ENCODE data around the gene ZSCAN5C.
"Not testable (repeated sequence)": the region's sequence is repeated elsewhere in the genome, so short reads cannot be mapped to it uniquely, and the experiment has no call there.

Gene ZSCAN5C

DNA sequence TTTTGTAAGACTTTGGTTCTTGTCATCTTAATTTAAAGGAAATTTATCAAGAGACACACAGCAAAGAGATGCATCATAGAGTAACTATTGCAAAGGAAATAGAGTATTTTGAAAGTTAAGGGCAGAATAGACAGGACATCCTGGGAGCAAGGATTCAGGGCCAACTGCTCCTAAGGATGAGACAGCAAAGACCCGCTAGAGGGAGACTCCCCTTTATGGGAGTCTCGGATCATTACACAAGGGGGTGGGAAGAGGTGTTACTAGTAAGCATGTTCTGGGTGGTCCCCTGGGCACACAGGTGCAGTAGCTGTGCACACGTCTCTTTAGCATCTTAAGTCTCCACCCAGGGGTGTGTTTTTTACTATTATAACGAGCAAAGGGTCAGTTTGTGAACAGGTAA is 9.6 kb downstream of the ZSCAN5C start:
- ATAC-seq (ENCODE audit: low read depth) (no peak), DNase-seq (ENCODE audit: low spot score in 2 of 2) (no peak)
- Mint-ChIP-seq H3K4me3 (no peak overlapping the region), H3K36me3 (no peaks in the 10 kb centered on the region), H3K27ac (no peak overlapping the region), H3K27me3 (peaks cover 7% of the 10 kb centered on the region), H3K4me1 (no peaks in the 10 kb centered on the region), H3K9me3 (no peaks in the 10 kb centered on the region)

DNA sequence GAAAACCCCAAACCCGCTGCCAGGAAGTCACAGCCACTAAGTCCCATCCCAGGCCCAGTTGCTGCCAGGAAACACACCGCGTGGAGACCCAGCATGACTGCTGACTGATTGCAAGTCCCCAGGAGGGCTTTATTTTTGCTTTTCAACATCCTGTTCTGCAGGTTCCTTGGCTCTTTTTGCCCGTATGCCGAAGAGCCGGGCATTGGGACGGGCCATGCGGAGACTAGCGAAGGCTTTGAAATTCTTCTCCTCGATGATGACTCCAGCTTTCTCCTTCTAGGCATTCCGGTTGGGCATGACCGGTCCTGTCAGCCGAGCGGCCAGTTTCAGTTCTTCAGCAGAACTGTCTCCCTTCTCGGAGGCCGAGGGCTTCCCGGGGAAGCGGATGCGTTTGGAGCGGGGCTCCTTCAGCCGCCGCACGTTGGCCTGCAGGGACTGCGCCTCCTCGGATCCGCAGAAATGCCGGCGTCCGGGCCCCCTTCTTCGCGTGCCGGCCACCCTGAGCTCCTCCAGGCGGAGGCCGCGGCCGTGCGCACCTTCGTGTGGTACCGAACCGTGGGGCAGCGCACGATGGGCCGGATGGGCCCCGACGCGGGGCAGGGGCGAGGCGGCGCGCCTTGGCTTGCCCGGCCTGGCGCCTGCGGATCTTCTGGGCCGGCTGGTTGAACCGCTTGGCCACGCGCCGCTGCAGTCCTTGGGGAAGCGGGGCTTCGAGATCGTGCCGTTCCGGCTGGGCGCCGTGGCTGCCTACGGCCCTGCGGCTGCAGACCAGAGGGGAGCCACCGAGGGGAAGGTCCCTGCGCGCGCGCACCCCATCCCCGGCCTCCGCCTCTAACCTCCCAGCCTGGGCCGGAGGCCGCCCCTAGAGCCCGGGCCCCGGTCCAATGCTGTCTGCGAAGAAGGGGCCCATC is 15.2 kb downstream of the ZSCAN5C start:
- H3K36me3 Mint-ChIP-seq, result peaks cover 9% of the 10 kb centered on the region
- no peaks in the 10 kb centered on the region for H3K9me3 Mint-ChIP-seq
- no peak overlapping the region for H3K27ac Mint-ChIP-seq
- H3K27me3 Mint-ChIP-seq, result peaks cover 7% of the 10 kb centered on the region
- peak overlapping the region; percentile 3 for H3K4me3 Mint-ChIP-seq
- peaks cover 2% of the 10 kb centered on the region for H3K4me1 Mint-ChIP-seq
- ATAC-seq (ENCODE audit: low read depth) (no peak), DNase-seq (ENCODE audit: low spot score in 2 of 2) (no peak)

DNA sequence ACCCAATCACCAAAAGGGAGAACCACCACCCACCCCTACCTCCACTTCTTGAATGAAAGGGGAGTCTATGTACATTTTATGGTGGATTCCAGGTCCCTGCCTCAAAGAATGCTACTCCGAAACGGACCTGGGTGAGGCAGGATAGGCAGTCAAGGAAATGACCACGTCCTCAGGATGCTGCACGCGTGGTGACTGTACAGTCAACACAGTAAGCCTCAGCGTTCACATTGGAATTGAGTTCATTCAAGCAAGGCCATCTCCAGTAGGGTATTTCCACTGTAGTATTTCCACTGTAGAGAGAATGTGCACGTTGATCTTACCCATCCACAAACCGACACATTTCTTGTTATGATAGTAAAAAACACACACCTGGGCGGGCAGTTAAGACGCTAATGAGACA is 16.9 kb downstream of the ZSCAN5C start:
- DNase-seq (ENCODE audit: low spot score in 2 of 2) (no peak), ATAC-seq (ENCODE audit: low read depth) (no peak)
- no peak overlapping the region for H3K4me3 Mint-ChIP-seq
- H3K27me3 Mint-ChIP-seq, result peaks cover 7% of the 10 kb centered on the region
- peaks cover 18% of the 10 kb centered on the region for H3K36me3 Mint-ChIP-seq
- peaks cover 2% of the 10 kb centered on the region for H3K4me1 Mint-ChIP-seq
- no peaks in the 10 kb centered on the region for H3K9me3 Mint-ChIP-seq
- H3K27ac Mint-ChIP-seq, result no peak overlapping the region

DNA sequence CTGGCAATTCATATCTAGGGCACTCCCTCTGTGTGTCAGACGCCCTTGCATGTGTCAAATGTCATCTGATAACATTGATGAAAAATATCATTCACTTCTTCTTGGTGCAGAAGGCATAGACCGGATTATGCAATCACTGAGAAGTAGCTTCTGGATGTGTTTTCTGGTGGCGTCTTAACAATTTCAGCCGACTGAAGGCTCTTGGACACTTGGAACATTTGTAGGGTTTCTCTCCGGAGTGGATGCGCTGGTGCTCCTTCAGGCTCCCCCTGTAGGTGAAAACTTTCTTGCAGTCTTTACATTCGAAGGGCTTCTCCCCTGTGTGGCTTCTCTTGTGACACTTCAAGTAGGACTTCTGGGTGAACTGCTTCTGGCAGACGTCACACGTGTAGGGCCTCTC is 19.4 kb downstream of the ZSCAN5C start:
- not testable (repeated sequence) for H3K4me3 Mint-ChIP-seq; H3K4me1 Mint-ChIP-seq; H3K27ac Mint-ChIP-seq; H3K9me3 Mint-ChIP-seq; ATAC-seq (ENCODE audit: low read depth); DNase-seq (ENCODE audit: low spot score in 2 of 2); H3K27me3 Mint-ChIP-seq
- peaks cover 18% of the 10 kb centered on the region for H3K36me3 Mint-ChIP-seq

DNA sequence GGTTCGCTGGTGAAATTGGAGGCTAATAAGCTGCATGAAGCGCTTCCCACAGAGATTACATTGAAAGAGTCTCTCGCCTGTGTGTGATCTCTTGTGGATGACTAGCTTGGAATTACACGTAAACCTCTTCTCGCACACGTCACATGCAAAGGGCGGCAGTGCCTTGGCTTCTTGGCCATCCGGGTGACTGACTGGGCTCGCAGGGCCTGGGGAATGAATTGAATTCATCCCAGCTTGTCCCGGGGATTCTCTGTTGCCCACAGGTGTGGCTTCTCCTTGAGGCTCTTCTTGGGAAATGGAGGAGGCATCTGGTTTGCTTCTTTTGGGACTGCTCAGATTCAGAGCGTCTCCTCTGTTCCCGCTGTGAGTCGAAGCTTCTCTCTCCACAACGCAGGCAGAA is 19.8 kb downstream of the ZSCAN5C start:
- Mint-ChIP-seq H3K36me3 (peaks cover 18% of the 10 kb centered on the region), H3K9me3 (no peaks in the 10 kb centered on the region), H3K4me1 (peaks cover 2% of the 10 kb centered on the region), H3K27ac (no peak overlapping the region), H3K4me3 (no peak overlapping the region), H3K27me3 (peaks cover 3% of the 10 kb centered on the region)
- ATAC-seq (ENCODE audit: low read depth), result no peak
- no peak for DNase-seq (ENCODE audit: low spot score in 2 of 2)

DNA sequence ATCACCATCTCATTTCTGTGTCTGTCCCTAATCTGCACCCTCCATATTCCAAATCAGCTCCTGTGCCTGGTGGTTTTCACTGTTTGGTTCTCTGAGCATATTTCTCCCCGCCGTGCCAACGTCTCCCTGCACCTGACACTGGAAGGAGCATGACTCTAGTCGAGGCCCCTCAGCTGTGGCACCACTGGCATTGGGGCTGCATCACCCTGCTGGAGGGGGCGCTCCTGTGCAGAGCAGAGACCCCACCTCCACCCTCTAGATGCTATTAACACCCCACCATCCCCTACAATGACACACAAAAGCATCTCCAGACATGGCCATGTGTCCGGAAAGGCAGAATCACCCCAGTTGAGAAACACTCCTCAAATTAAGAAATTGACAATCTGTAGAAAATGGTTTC is 20.8 kb downstream of the ZSCAN5C start:
- H3K4me1 Mint-ChIP-seq, result peaks cover 2% of the 10 kb centered on the region
- no peak overlapping the region for H3K27ac Mint-ChIP-seq
- no peak for DNase-seq (ENCODE audit: low spot score in 2 of 2)
- H3K9me3 Mint-ChIP-seq, result no peaks in the 10 kb centered on the region
- no peak for ATAC-seq (ENCODE audit: low read depth)
- peaks cover 2% of the 10 kb centered on the region for H3K27me3 Mint-ChIP-seq
- peaks cover 18% of the 10 kb centered on the region for H3K36me3 Mint-ChIP-seq
- no peak overlapping the region for H3K4me3 Mint-ChIP-seq

DNA sequence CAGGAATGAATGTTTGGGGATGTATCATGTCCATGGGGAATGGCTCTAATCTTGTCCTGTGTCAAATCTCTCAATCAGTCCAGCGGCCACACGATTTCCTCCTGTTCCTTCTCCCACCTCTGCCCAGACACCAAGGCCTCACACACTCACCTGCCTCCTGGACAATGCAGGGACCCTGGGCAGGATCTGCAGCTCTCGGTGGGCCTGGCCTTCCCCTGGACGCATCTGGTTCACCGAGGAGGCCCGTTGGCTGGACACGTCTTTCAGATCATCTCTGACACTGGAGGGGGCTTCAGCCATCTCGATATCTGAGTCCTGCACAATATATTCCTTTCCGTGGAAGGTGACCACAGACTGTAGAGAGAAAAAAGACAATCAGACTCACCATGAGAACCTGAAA is 21.4 kb downstream of the ZSCAN5C start:
- DNase-seq (ENCODE audit: low spot score in 2 of 2), result no peak
- H3K27me3 Mint-ChIP-seq, result no peaks in the 10 kb centered on the region
- H3K9me3 Mint-ChIP-seq, result no peaks in the 10 kb centered on the region
- H3K27ac Mint-ChIP-seq, result no peak overlapping the region
- H3K4me3 Mint-ChIP-seq, result no peak overlapping the region
- no peak for ATAC-seq (ENCODE audit: low read depth)
- H3K36me3 Mint-ChIP-seq, result peaks cover 18% of the 10 kb centered on the region
- H3K4me1 Mint-ChIP-seq, result no peaks in the 10 kb centered on the region

DNA sequence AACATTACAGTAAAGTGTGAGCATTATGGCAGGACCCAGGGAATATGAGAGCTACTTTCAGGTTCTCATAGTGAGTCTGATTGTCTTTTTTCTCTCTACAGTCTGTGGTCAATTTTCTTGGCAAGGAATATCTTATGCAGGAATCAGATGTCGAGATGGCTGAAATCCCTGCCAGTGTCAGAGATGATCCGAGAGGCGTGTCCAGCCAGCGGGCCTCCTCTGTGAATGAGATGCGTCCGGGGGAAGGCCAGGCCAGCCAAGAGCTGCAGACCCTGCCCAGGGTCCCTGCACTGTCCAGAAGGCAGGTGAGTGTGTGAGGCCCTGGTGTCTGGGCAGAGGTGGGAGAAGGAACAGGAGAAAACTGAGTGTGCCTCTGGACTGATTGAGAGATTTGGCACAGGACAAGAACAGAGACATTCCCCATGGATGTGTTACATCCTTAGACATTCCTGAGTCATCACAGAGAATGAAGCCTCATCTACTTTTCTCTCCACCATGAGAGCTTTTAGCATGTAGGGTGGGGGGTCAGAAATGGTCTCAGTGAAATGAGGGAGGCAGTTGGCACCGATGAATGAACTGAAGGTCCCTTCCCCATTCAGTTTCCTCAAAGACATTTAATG is 43.2 kb downstream of the ZSCAN5C start:
- Mint-ChIP-seq H3K27ac (no peak overlapping the region), H3K4me1 (no peaks in the 10 kb centered on the region), H3K27me3 (no peaks in the 10 kb centered on the region), H3K36me3 (no peaks in the 10 kb centered on the region), H3K4me3 (no peak overlapping the region), H3K9me3 (no peaks in the 10 kb centered on the region)
- ATAC-seq (ENCODE audit: low read depth), result no peak
- DNase-seq (ENCODE audit: low spot score in 2 of 2), result no peak

DNA sequence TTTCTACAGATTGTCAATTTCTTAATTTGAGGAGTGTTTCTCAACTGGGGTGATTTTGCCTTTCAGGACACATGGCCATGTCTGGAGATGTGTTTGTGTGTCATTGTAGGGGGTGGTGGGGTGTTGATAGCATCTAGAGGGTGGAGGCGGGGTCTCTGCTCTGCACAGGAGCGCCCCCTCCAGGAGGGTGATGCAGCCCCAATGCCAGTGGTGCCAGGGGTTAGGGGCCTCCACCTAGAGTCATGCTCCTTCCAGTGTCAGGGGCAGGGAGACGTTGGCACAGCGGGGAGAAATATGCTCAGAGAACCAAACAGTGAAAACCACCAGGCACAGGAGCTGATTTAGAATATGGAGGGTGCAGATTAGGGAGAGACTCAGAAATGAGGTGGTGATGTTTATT is 43.7 kb downstream of the ZSCAN5C start:
- ATAC-seq (ENCODE audit: low read depth); H3K4me1 Mint-ChIP-seq; H3K27me3 Mint-ChIP-seq; H3K27ac Mint-ChIP-seq; H3K4me3 Mint-ChIP-seq; H3K9me3 Mint-ChIP-seq; H3K36me3 Mint-ChIP-seq; DNase-seq (ENCODE audit: low spot score in 2 of 2): not testable (repeated sequence)

DNA sequence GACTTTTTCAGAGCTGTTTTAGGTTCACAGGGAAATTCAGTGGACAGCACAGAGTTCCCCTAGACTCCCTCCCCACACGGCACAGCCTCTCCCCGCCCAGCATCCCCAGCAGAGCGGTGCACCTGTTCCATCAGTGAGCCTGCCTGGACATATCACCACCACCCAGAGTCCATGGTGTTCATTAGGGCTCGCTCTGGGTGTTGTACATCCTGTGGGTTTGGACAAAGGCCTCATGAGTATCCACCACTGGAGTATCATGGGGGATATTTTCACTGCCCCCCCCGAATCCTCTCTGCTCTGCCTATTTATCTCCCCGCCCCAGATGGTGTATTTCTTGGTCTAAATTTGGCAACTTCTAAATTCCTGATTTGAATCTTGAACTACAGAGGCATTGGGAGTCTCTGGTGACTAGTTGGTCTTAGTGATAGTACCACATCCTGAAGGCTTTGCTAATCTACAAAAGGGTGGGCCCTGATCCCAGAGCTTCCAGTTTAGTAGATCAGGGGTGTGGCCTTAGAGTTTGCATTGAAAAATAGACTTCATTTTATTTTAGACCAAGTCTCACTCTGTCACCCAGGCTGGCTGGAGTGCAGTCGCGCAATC is 46.8 kb downstream of the ZSCAN5C start:
- H3K4me1 Mint-ChIP-seq; H3K27ac Mint-ChIP-seq; DNase-seq (ENCODE audit: low spot score in 2 of 2); H3K27me3 Mint-ChIP-seq; ATAC-seq (ENCODE audit: low read depth); H3K4me3 Mint-ChIP-seq; H3K9me3 Mint-ChIP-seq; H3K36me3 Mint-ChIP-seq: not testable (repeated sequence)

DNA sequence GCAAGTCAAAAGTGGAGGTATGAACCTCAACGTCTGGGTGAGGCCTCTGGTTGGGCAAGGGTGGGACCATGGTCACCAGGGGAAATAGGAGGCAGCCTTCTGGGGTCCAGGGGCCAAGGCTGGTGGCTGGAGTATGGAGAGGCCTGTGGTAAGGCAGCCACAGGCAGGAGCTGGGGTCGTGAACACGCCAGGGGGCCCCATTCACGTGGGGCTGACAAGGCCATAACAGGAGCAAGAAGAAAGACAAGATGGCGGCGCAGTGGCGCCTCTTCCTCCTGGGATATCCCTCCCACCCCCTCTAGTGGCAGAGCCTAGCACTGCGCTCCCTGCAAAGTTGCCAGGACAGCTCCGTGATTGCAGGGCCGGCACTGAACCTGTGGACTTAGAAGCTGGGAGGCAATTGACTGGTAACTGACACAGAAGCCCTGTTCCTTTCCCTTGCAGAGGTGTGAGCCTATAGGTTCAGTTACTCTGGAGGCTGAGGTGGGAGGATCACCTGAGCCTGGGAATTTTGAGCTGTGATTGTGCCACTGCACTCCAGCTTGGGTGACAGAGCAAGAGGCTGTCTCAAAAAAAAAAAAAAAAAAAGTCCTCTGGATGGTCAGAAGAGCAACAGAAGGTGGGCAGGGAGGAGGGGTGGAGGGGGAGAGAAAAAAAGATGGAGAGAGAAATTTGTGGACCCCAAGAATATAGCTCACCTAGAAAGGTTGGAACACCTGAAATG is 50.8 kb downstream of the ZSCAN5C start:
- H3K4me1 Mint-ChIP-seq, result peaks cover 3% of the 10 kb centered on the region
- peak; percentile 67 to 68 for DNase-seq (ENCODE audit: low spot score in 2 of 2)
- H3K36me3 Mint-ChIP-seq, result peaks cover 2% of the 10 kb centered on the region
- ATAC-seq (ENCODE audit: low read depth), result peak; percentile 75
- H3K27me3 Mint-ChIP-seq, result no peaks in the 10 kb centered on the region
- H3K4me3 Mint-ChIP-seq, result no peak overlapping the region
- no peak overlapping the region for H3K27ac Mint-ChIP-seq
- no peaks in the 10 kb centered on the region for H3K9me3 Mint-ChIP-seq

DNA sequence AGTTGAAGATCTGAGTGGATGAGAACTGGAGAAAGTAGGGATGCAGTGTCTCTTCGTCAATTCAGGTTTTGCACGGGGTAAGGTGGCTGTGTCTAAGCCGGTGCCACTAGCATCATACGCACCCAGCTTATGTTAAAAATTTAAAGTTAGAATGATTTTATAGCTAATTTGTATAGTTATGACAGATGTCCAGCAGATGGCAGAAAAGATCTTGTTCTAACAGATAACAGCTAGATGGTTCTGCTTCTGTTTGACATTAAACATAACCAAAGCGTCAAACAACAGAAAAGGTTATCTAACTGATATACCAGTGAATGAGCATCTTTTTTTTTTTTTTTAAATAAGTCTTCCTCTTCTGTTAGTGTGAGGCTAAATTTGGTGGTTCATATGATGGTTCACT is 51.7 kb downstream of the ZSCAN5C start:
- no peaks in the 10 kb centered on the region for H3K9me3 Mint-ChIP-seq
- peaks cover 3% of the 10 kb centered on the region for H3K4me1 Mint-ChIP-seq
- H3K27ac Mint-ChIP-seq, result no peak overlapping the region
- no peak overlapping the region for H3K4me3 Mint-ChIP-seq
- ATAC-seq (ENCODE audit: low read depth) (peak; percentile 35), DNase-seq (ENCODE audit: low spot score in 2 of 2) (peak in 1 of 2 donors; percentile 23)
- H3K27me3 Mint-ChIP-seq, result no peaks in the 10 kb centered on the region
- H3K36me3 Mint-ChIP-seq, result peaks cover 2% of the 10 kb centered on the region

DNA sequence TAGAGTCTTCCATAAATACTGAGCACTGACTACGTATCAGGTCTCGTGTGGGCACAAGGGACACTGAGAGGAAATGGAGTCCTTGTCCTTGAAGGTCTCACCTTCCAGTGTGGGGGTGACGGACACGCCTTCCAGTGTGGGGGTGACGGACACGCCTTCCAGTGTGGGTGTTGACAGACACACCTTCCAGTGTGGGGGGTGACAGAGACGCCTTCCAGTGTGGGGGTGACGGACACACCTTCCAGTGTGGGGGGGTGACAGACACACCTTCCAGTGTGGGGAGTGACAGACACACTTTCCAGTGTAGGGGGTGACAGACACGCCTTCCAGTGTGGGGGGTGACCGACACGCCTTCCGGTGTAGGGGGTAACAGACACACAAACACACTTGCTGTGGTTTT is 56.2 kb downstream of the ZSCAN5C start:
- DNase-seq (ENCODE audit: low spot score in 2 of 2), result no peak
- Mint-ChIP-seq H3K4me3 (no peak overlapping the region), H3K4me1 (peaks cover 3% of the 10 kb centered on the region), H3K27me3 (no peaks in the 10 kb centered on the region), H3K27ac (no peak overlapping the region), H3K36me3 (peaks cover under 1% of the 10 kb centered on the region), H3K9me3 (no peaks in the 10 kb centered on the region)
- no peak for ATAC-seq (ENCODE audit: low read depth)
